GM12892 (cell line): ENCODE data around the gene TSSK2.

Experiments used
- POLR2AphosphoS5 ChIP-seq: IDR thresholded peaks from 2 replicates; pipeline ENCODE4 v1.6.1; 2011; ENCODE audit warnings: low read depth, low read length, control low read depth
- TAF1 ChIP-seq: IDR thresholded peaks from 2 replicates; pipeline ENCODE4 v1.6.1; 2011; ENCODE audit warnings: low read depth, mild to moderate bottlenecking, control low read depth, low read length, borderline replicate concordance

DNA sequence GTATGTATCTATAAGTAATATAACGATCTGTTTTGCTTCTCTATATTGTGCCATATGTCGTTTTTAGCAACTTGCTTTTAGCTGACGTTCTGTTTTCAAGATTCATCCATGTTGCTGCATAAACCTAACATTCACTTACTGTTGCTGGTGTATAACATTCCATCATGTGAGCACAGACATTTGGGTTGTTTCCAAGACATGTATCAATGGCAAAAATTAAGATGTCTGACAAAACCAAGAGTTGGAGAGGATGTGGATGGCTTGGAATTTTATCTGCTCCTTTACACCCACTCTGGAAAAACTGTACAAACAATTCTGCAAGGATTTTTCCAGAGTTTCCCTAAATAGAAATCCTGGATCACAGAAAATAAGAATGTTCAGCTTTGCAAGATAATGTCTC is 49.8 kb upstream of the TSSK2 start:
- TF ChIP-seq POLR2AphosphoS5 (no peak), TAF1 (no peak)
